ENCODE measurements around the gene SPEG. TPM values are rescaled to one million over a fixed set of nuclear protein-coding genes. Genes with fewer than 3 reads are reported as not detected.

SPEG gene
- total and polyA plus RNA-seq, 2 of the 13 experiments (the other 11 are each of a cell fraction or from before 2014, with no cell fraction given): 0.18 to 0.24 TPM

DNA sequence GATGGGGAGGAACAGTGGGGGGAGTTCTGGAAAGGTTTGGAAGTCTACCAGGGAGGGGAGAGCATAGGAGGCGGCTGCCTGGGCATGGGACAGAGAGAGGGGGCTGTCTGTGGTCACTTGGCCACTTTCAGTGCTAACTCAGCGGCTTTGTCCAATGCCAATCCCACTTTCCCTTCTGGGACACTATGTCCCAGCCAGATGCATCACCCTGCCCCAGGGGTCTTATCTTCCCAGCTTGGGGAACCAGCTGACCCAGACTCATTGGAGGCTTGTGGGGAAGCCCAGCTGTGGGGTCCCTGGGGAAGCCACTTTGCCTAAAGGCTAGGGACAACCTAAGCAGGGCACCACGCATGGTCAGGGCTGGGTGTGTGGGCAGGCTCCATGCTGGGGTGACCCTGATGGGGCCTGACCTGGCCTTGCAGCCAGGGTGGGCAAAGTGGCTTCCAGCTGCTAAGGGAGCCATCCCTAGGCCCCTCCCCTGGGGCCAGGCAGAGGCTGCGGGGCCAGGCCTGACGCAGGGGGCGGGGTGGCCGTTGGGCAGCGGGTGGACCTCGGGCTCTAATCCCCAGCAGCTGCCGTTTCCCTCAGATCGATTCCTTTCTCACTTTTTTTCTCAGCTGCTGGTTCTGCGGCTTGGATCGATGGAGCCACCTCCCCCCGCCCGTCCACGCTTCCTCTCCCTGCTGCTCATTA lies 78.0 kb downstream of the SPEG start (continued):
- TF ChIP-seq ZNF782 (CRISPR knock-in tag; IDR thresholded peaks at IDR 0.05; ENCODE audit: borderline replicate concordance): peak; percentile 60; the same call in 1 of the 2 replicates
- no peak for TF ChIP-seq SMC3 (IDR thresholded peaks at IDR 0.05; ENCODE audit: low read length)
- no peak for TF ChIP-seq ADNP (CRISPR knock-in tag; IDR thresholded peaks at IDR 0.05)
- TF ChIP-seq, protein P1, sequence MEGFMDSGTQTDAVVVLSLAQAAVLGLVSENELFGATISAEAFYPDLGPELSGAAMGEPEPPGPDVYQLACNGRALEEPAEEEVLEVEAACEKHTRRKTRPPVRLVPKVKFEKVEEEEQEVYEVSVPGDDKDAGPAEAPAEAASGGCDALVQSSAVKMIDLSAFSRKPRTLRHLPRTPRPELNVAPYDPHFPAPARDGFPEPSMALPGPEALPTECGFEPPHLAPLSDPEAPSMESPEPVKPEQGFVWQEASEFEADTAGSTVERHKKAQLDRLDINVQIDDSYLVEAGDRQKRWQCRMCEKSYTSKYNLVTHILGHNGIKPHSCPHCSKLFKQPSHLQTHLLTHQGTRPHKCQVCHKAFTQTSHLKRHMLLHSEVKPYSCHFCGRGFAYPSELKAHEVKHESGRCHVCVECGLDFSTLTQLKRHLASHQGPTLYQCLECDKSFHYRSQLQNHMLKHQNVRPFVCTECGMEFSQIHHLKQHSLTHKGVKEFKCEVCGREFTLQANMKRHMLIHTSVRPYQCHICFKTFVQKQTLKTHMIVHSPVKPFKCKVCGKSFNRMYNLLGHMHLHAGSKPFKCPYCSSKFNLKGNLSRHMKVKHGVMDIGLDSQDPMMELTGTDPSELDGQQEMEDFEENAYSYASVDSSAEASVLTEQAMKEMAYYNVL (CRISPR knock-in tag; IDR thresholded peaks at IDR 0.05; ENCODE audit: borderline replicate concordance): 0 out of 2 replicates have a peak, but pooled peaks have one; percentile 27
- TF ChIP-seq, protein P2, sequence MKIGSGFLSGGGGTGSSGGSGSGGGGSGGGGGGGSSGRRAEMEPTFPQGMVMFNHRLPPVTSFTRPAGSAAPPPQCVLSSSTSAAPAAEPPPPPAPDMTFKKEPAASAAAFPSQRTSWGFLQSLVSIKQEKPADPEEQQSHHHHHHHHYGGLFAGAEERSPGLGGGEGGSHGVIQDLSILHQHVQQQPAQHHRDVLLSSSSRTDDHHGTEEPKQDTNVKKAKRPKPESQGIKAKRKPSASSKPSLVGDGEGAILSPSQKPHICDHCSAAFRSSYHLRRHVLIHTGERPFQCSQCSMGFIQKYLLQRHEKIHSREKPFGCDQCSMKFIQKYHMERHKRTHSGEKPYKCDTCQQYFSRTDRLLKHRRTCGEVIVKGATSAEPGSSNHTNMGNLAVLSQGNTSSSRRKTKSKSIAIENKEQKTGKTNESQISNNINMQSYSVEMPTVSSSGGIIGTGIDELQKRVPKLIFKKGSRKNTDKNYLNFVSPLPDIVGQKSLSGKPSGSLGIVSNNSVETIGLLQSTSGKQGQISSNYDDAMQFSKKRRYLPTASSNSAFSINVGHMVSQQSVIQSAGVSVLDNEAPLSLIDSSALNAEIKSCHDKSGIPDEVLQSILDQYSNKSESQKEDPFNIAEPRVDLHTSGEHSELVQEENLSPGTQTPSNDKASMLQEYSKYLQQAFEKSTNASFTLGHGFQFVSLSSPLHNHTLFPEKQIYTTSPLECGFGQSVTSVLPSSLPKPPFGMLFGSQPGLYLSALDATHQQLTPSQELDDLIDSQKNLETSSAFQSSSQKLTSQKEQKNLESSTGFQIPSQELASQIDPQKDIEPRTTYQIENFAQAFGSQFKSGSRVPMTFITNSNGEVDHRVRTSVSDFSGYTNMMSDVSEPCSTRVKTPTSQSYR (CRISPR knock-in tag; IDR thresholded peaks at IDR 0.05; ENCODE audit: borderline replicate concordance): no peak; the same call in 1 of the 2 replicates
- peak in 1 of 2 experiments; percentile 35; a peak in 1 of 4 replicates for TF ChIP-seq KLF16 (CRISPR knock-in tag; IDR thresholded peaks at IDR 0.05)
- no peak for TF ChIP-seq ARNT (IDR thresholded peaks at IDR 0.05)
- TF ChIP-seq, protein P3, sequence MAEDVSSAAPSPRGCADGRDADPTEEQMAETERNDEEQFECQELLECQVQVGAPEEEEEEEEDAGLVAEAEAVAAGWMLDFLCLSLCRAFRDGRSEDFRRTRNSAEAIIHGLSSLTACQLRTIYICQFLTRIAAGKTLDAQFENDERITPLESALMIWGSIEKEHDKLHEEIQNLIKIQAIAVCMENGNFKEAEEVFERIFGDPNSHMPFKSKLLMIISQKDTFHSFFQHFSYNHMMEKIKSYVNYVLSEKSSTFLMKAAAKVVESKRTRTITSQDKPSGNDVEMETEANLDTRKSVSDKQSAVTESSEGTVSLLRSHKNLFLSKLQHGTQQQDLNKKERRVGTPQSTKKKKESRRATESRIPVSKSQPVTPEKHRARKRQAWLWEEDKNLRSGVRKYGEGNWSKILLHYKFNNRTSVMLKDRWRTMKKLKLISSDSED (CRISPR knock-in tag; IDR thresholded peaks at IDR 0.05): no peak
- TF ChIP-seq BCL6 (CRISPR knock-in tag; IDR thresholded peaks at IDR 0.05): 0 out of 2 replicates have a peak, but pooled peaks have one; percentile 13
- TF ChIP-seq ZNF3 (CRISPR knock-in tag; IDR thresholded peaks at IDR 0.05): no peak
- TF ChIP-seq, protein P4, sequence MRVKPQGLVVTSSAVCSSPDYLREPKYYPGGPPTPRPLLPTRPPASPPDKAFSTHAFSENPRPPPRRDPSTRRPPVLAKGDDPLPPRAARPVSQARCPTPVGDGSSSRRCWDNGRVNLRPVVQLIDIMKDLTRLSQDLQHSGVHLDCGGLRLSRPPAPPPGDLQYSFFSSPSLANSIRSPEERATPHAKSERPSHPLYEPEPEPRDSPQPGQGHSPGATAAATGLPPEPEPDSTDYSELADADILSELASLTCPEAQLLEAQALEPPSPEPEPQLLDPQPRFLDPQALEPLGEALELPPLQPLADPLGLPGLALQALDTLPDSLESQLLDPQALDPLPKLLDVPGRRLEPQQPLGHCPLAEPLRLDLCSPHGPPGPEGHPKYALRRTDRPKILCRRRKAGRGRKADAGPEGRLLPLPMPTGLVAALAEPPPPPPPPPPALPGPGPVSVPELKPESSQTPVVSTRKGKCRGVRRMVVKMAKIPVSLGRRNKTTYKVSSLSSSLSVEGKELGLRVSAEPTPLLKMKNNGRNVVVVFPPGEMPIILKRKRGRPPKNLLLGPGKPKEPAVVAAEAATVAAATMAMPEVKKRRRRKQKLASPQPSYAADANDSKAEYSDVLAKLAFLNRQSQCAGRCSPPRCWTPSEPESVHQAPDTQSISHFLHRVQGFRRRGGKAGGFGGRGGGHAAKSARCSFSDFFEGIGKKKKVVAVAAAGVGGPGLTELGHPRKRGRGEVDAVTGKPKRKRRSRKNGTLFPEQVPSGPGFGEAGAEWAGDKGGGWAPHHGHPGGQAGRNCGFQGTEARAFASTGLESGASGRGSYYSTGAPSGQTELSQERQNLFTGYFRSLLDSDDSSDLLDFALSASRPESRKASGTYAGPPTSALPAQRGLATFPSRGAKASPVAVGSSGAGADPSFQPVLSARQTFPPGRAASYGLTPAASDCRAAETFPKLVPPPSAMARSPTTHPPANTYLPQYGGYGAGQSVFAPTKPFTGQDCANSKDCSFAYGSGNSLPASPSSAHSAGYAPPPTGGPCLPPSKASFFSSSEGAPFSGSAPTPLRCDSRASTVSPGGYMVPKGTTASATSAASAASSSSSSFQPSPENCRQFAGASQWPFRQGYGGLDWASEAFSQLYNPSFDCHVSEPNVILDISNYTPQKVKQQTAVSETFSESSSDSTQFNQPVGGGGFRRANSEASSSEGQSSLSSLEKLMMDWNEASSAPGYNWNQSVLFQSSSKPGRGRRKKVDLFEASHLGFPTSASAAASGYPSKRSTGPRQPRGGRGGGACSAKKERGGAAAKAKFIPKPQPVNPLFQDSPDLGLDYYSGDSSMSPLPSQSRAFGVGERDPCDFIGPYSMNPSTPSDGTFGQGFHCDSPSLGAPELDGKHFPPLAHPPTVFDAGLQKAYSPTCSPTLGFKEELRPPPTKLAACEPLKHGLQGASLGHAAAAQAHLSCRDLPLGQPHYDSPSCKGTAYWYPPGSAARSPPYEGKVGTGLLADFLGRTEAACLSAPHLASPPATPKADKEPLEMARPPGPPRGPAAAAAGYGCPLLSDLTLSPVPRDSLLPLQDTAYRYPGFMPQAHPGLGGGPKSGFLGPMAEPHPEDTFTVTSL (CRISPR knock-in tag; IDR thresholded peaks at IDR 0.05; ENCODE audit: borderline replicate concordance): no peak
- no peak for TF ChIP-seq ZBTB38 (CRISPR knock-in tag; IDR thresholded peaks at IDR 0.05)
- TF ChIP-seq ATF1 (CRISPR knock-in tag; IDR thresholded peaks at IDR 0.05): no peak
- TF ChIP-seq ZNF296 (CRISPR knock-in tag; conservative IDR thresholded peaks at IDR 0.05): peak; percentile 87; the same call in 1 of the 2 replicates
- no peak for TF ChIP-seq ZSCAN9 (CRISPR knock-in tag; IDR thresholded peaks at IDR 0.05; ENCODE audit: borderline replicate concordance)
- TF ChIP-seq PITX1 (CRISPR knock-in tag; IDR thresholded peaks at IDR 0.05): peak; percentile 99
